Measurements from ENCODE around the gene RTL3. TPM values are rescaled to one million over a fixed set of nuclear protein-coding genes. Genes with fewer than 3 reads are reported as not detected.

Gene RTL3, protein sequence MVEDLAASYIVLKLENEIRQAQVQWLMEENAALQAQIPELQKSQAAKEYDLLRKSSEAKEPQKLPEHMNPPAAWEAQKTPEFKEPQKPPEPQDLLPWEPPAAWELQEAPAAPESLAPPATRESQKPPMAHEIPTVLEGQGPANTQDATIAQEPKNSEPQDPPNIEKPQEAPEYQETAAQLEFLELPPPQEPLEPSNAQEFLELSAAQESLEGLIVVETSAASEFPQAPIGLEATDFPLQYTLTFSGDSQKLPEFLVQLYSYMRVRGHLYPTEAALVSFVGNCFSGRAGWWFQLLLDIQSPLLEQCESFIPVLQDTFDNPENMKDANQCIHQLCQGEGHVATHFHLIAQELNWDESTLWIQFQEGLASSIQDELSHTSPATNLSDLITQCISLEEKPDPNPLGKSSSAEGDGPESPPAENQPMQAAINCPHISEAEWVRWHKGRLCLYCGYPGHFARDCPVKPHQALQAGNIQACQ
- total RNA-seq (2022; extraction: Qiagen RNA extraction; ENCODE audit: low read depth) = 0.08 TPM in 1 of 5 replicates, not detected in the others

DNA sequence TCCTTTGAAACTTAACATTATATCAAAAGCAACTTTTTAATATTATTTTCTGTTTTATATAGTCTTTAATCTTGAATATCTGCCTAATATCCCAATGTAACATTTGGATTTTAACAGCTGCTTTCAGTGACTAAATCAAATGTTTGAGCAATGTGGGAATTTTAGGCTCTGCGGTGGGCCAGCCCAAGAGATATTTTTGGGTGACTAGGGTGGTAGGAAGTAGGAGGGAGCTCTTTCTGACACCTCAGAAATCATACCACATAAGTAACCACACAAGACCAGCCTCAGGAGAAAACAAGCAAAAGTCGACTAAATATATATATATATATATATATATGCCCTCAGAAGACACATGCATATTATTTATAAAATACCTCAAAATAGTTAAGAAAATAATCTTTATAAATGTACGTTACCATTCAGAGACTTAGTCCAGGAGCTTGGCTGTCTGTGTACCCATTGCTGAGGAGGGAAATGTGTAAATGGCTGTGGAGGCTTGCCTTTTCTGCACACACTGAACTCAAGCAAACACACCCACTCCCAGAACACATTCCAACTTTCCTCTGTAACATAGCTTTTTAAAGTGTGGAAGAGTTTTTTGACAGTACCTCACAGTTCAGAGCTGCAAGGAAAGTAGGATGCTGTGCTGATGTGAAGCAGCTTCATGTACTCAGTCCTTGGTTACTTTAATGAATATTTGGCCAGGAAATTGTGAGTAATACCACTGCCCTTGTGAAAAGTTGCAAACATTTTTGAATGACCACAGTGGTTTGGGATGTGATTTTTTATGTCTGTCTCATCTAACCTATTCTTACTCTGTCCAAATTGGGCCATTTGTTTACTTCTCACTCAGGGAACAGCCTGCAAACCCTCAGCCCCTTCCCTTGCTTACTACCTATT lies at the start of gene RTL3:
TSS of gene RTL3 (minus strand) at position 484 of the 900 bp plus-strand sequence. CDS start 908 bp downstream, outside the sequence.

Other genes with a start within 250 kb of the RTL3 start
- not detected in 5 replicates for gene LPAR4, start 88.4 kb upstream of the RTL3 start, total RNA-seq (2022; extraction: Qiagen RNA extraction; ENCODE audit: low read depth)